ENCODE data around the gene TBC1D21.

The TBC1D21 gene

GRCh38 chr15:73872346-73872745 lies 1.0 kb upstream of the TBC1D21 start:
- Histone ChIP-seq H3K27me3 (ENCODE audit: insufficient read depth, low read length, poor library complexity, severe bottlenecking) (no peaks in the 10 kb centered on the region), H3K4me3 (ENCODE audit: low read length, poor library complexity, severe bottlenecking) (no peak overlapping the region), H3K4me2 (ENCODE audit: low read depth, low read length, poor library complexity, severe bottlenecking) (no peak overlapping the region)

GRCh38 chr15:73873889-73874511 lies 636 bp downstream of the TBC1D21 start:
- no peaks in the 10 kb centered on the region for H3F3A ChIP-seq (ENCODE audit: low read depth)
- H3K4me3 ChIP-seq (ENCODE audit: low read length, poor library complexity, severe bottlenecking): no peak overlapping the region
- H3K9me3 ChIP-seq (ENCODE audit: insufficient read depth, low read depth, low read length): no peaks in the 10 kb centered on the region
- H3K36me3 ChIP-seq (ENCODE audit: insufficient read depth, low read length): no peaks in the 10 kb centered on the region
- H3K27me3 ChIP-seq (ENCODE audit: insufficient read depth, low read length, poor library complexity, severe bottlenecking): no peaks in the 10 kb centered on the region
- TF ChIP-seq EZH2phosphoT487 (IDR thresholded peaks at IDR 0.05; ENCODE audit: borderline replicate concordance): no peak
- peak; percentile 87 for TF ChIP-seq CTCF (conservative IDR thresholded peaks at IDR 0.05; ENCODE audit: low read length)
- no peak overlapping the region for H2AFZ ChIP-seq (ENCODE audit: low read length)
- no peaks in the 10 kb centered on the region for H3K9me2 ChIP-seq (replicated peaks; ENCODE audit: low read depth, low read length)
- H3K9ac ChIP-seq (ENCODE audit: low read depth, low read length, poor library complexity, severe bottlenecking): no peak overlapping the region
- H3K4me1 ChIP-seq (ENCODE audit: insufficient read depth, low read length, poor library complexity, severe bottlenecking): no peaks in the 10 kb centered on the region
- H4K20me1 ChIP-seq (ENCODE audit: insufficient read depth, low read length, poor library complexity, severe bottlenecking): no peaks in the 10 kb centered on the region
- no peak overlapping the region for H3K4me2 ChIP-seq (ENCODE audit: low read depth, low read length, poor library complexity, severe bottlenecking)
- H3K79me2 ChIP-seq (ENCODE audit: insufficient read depth, low read length): no peaks in the 10 kb centered on the region

More at GRCh38 chr15:73872346-73872745, 1.0 kb upstream of the TBC1D21 start:
- Histone ChIP-seq H2AFZ (ENCODE audit: low read length) (no peak overlapping the region), H4K20me1 (ENCODE audit: insufficient read depth, low read length, poor library complexity, severe bottlenecking) (no peaks in the 10 kb centered on the region), H3K9me3 (ENCODE audit: insufficient read depth, low read depth, low read length) (no peaks in the 10 kb centered on the region), H3K79me2 (ENCODE audit: insufficient read depth, low read length) (no peaks in the 10 kb centered on the region), H3K36me3 (ENCODE audit: insufficient read depth, low read length) (no peaks in the 10 kb centered on the region), H3F3A (ENCODE audit: low read depth) (no peaks in the 10 kb centered on the region), H3K9ac (ENCODE audit: low read depth, low read length, poor library complexity, severe bottlenecking) (no peak overlapping the region), H3K9me2 (replicated peaks; ENCODE audit: low read depth, low read length) (no peaks in the 10 kb centered on the region), H3K4me1 (ENCODE audit: insufficient read depth, low read length, poor library complexity, severe bottlenecking) (no peaks in the 10 kb centered on the region)
- TF ChIP-seq EZH2phosphoT487 (IDR thresholded peaks at IDR 0.05; ENCODE audit: borderline replicate concordance): no peak
- TF ChIP-seq CTCF (conservative IDR thresholded peaks at IDR 0.05; ENCODE audit: low read length): no peak

- no peak overlapping the region for H3K4me3 ChIP-seq (ENCODE audit: low read length, poor library complexity, severe bottlenecking)
- no peaks in the 10 kb centered on the region for H3K4me1 ChIP-seq (ENCODE audit: insufficient read depth, low read length, poor library complexity, severe bottlenecking)
- H3K9ac ChIP-seq (ENCODE audit: low read depth, low read length, poor library complexity, severe bottlenecking): no peak overlapping the region
- no peaks in the 10 kb centered on the region for H3K27me3 ChIP-seq (ENCODE audit: insufficient read depth, low read length, poor library complexity, severe bottlenecking)
- H3F3A ChIP-seq (ENCODE audit: low read depth): no peaks in the 10 kb centered on the region
- H4K20me1 ChIP-seq (ENCODE audit: insufficient read depth, low read length, poor library complexity, severe bottlenecking): no peaks in the 10 kb centered on the region
- H3K4me2 ChIP-seq (ENCODE audit: low read depth, low read length, poor library complexity, severe bottlenecking): no peak overlapping the region
- TF ChIP-seq CTCF (conservative IDR thresholded peaks at IDR 0.05; ENCODE audit: low read length): no peak
- no peak overlapping the region for H2AFZ ChIP-seq (ENCODE audit: low read length)
- no peaks in the 10 kb centered on the region for H3K9me3 ChIP-seq (ENCODE audit: insufficient read depth, low read depth, low read length)
- H3K36me3 ChIP-seq (ENCODE audit: insufficient read depth, low read length): no peaks in the 10 kb centered on the region
- H3K79me2 ChIP-seq (ENCODE audit: insufficient read depth, low read length): no peaks in the 10 kb centered on the region
- H3K9me2 ChIP-seq (replicated peaks; ENCODE audit: low read depth, low read length): no peaks in the 10 kb centered on the region
Observed at GRCh38 chr15:73879426-73879825, 6.1 kb downstream of the TBC1D21 start.
